PC-3 (cell line): Measurements from ENCODE around the gene ELK3.

ENCODE experiments used
- EZH2 ChIP-seq: fragments of 300-600 bp; sonication (generic); IDR thresholded peaks from one replicate; pipeline ENCODE4 v1.6.1; 2017; ENCODE audit warnings: antibody characterized with exemption, mild to moderate bottlenecking, low read length; ENCODE audit not compliant: unreplicated experiment
- EZH2phosphoT487 ChIP-seq: fragments of 300-600 bp; sonication (generic); IDR thresholded peaks from 2 replicates; pipeline ENCODE4 v1.6.1; 2018; ENCODE audit warnings: mild to moderate bottlenecking, antibody characterized with exemption, low read length, borderline replicate concordance
- TF ChIP-seq, protein P1 (sequence below): fragments of 300-600 bp; sonication (generic); conservative IDR thresholded peaks from 2 replicates; pipeline ENCODE4 v1.5.1; 2017; ENCODE audit warnings: antibody characterized with exemption, low read depth, mild to moderate bottlenecking, low read length

DNA sequence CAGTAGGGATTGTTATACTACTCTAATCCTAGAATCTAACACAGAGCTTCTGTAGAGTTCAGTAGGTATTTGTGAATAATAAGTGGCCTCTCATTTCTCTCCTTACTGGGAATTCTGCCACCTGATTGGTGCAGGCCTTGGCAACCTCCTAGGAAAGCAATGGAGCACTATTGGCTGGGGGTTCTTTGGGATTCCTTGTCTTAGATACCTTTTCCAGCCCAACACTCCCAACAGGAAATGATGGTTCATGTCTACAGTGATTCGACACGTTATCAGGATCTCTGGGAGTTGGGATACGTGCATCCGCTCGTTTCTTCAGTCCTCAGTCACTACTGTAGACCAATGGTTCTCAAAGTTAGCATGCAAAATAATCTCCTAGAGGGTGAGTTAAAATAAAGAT lies 67.4 kb downstream of the ELK3 start:
- TF ChIP-seq, protein P1, sequence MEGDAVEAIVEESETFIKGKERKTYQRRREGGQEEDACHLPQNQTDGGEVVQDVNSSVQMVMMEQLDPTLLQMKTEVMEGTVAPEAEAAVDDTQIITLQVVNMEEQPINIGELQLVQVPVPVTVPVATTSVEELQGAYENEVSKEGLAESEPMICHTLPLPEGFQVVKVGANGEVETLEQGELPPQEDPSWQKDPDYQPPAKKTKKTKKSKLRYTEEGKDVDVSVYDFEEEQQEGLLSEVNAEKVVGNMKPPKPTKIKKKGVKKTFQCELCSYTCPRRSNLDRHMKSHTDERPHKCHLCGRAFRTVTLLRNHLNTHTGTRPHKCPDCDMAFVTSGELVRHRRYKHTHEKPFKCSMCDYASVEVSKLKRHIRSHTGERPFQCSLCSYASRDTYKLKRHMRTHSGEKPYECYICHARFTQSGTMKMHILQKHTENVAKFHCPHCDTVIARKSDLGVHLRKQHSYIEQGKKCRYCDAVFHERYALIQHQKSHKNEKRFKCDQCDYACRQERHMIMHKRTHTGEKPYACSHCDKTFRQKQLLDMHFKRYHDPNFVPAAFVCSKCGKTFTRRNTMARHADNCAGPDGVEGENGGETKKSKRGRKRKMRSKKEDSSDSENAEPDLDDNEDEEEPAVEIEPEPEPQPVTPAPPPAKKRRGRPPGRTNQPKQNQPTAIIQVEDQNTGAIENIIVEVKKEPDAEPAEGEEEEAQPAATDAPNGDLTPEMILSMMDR = no peak
- TF ChIP-seq EZH2 (no peak), EZH2phosphoT487 (no peak)
